NB4 (cell line): Measurements from ENCODE around the gene TCF4.

Experiments
- DNase-seq: peaks from one replicate; pipeline ENCODE4 v3.0.0; 2010; ENCODE audit warnings: low read depth
- H3K4me3 ChIP-seq: one replicate; pipeline ENCODE4 v1.5.1; 2011; ENCODE audit warnings: mild to moderate bottlenecking, low read depth, low read length, moderate library complexity
- MYC ChIP-seq: IDR thresholded peaks from 2 replicates; pipeline ENCODE4 v1.6.1; 2011; ENCODE audit warnings: low read depth, low read length
- POLR2A ChIP-seq: IDR thresholded peaks from 2 replicates; pipeline ENCODE4 v1.6.1; 2011; ENCODE audit warnings: mild to moderate bottlenecking; ENCODE audit not compliant: insufficient read length; ENCODE audit errors: extremely low read depth
- TF ChIP-seq, protein P1 (sequence below): IDR thresholded peaks from 2 replicates; pipeline ENCODE4 v1.6.1; 2011; ENCODE audit warnings: low read depth, low read length
- TF ChIP-seq, protein P2 (sequence below): IDR thresholded peaks from one replicate; pipeline ENCODE4 v1.5.1; 2012; ENCODE audit warnings: low read depth, low read length

The TCF4 gene

GRCh38 chr18:55220523-55220922 is 367.5 kb downstream of the TCF4 start:
- H3K4me3 ChIP-seq: no peak overlapping the region
- TF ChIP-seq, protein P1, sequence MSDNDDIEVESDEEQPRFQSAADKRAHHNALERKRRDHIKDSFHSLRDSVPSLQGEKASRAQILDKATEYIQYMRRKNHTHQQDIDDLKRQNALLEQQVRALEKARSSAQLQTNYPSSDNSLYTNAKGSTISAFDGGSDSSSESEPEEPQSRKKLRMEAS: no peak
- TF ChIP-seq, protein P2, sequence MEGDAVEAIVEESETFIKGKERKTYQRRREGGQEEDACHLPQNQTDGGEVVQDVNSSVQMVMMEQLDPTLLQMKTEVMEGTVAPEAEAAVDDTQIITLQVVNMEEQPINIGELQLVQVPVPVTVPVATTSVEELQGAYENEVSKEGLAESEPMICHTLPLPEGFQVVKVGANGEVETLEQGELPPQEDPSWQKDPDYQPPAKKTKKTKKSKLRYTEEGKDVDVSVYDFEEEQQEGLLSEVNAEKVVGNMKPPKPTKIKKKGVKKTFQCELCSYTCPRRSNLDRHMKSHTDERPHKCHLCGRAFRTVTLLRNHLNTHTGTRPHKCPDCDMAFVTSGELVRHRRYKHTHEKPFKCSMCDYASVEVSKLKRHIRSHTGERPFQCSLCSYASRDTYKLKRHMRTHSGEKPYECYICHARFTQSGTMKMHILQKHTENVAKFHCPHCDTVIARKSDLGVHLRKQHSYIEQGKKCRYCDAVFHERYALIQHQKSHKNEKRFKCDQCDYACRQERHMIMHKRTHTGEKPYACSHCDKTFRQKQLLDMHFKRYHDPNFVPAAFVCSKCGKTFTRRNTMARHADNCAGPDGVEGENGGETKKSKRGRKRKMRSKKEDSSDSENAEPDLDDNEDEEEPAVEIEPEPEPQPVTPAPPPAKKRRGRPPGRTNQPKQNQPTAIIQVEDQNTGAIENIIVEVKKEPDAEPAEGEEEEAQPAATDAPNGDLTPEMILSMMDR: no peak
- TF ChIP-seq POLR2A (no peak), MYC (no peak)
- no peak for DNase-seq

- DNase-seq: no peak
- TF ChIP-seq, protein P1: no peak
- TF ChIP-seq MYC (no peak), POLR2A (no peak)
- TF ChIP-seq, protein P2: no peak
- no peak overlapping the region for H3K4me3 ChIP-seq
Observed at GRCh38 chr18:55219823-55220222, 368.2 kb downstream of the TCF4 start.

DNA sequence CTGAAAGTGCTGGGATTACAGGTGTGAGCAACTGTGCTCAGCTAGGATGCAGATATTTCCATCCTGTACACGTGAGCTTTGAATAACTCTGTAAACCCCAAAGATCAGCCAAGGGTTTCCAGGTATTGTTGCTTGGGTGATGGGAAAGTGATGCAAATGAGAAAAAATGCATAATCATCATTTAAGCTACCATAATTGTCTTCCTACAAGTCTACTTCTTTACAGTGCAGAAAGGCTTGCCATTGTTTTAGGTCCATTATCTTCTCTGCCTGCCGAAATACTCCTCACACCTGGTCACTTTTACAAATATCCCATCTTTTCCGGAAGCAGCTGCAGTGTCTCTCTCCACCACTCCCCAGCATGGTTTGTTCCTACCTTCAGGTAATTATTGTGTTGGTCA is 368.9 kb downstream of the TCF4 start:
- no peak for DNase-seq
- no peak overlapping the region for H3K4me3 ChIP-seq
- TF ChIP-seq, protein P1: no peak
- TF ChIP-seq, protein P2: no peak
- TF ChIP-seq MYC (no peak), POLR2A (no peak)

- DNase-seq: no peak
Observed at GRCh38 chr18:55214969-55215368, 373.0 kb downstream of the TCF4 start.

DNA sequence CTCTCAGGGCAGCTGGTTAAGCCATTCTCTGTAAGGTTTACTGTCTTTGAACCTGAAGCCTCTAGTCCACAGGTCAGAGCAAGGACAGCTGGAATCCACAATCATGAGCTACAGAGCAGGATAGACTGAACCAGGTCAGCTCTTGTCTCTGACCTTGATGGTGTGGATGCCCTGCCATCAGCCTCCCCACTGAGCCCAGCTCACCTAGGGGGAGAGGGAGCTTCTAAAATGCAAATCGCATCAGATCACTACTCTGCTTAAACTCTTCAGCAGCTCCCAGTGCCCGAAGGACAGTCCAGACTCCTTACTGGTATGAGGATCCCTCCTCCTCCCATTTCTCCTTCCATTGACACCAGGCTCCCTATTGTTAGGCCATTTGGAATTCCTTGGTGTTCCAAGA is 373.5 kb downstream of the TCF4 start:
- no peak overlapping the region for H3K4me3 ChIP-seq
- DNase-seq: no peak
- TF ChIP-seq MYC: no peak
- TF ChIP-seq POLR2A: no peak

More at GRCh38 chr18:55214969-55215368, 373.0 kb downstream of the TCF4 start:
- TF ChIP-seq, protein P2: no peak
- TF ChIP-seq POLR2A: no peak
- TF ChIP-seq, protein P1: no peak
- TF ChIP-seq MYC: no peak
- no peak overlapping the region for H3K4me3 ChIP-seq

DNA sequence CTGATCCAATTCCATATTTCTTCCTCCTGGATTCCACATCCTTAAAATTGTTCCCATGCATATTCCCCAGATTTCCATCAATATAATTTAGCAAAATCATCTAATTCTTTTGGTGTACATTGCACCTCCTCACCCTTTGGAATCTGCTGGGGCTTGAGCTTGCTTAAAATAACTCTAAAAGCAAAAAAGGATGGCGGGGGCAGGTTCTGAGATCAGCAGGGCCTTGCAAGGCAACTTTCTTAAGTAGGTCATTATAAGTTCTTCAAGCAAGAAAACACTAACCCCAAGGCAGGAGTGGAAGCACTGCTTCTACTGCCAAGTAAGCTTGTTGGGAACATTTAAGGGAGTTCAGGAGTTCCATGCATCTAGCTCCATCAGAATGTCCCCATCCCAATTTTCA is 374.4 kb downstream of the TCF4 start:
- TF ChIP-seq, protein P1: no peak
- TF ChIP-seq POLR2A (no peak), MYC (no peak)
- TF ChIP-seq, protein P2: no peak
- no peak overlapping the region for H3K4me3 ChIP-seq

More for the DNA sequence above, 374.4 kb downstream of the TCF4 start:
- no peak for DNase-seq
